GM23338 (cell line): ENCODE results near the gene TACC3.

Source experiments
- CREB1 ChIP-seq: fragments of 250-450 bp; sonication (Bioruptor Pico); IDR thresholded peaks from 2 replicates; pipeline ENCODE4 v1.5.0; 2020; ENCODE audit warnings: low read depth, mild to moderate bottlenecking, moderate library complexity
- CTCF ChIP-seq, 2 experiments: fragments of 200-600 bp in 1 of 2; sonication (generic) in 1 of 2; conservative IDR thresholded peaks; 2 replicates each; pipeline versions ENCODE4 v1.5.1 to v1.6.1; 2016 to 2017; ENCODE audit warnings: antibody characterized with exemption in 2 of 2, low read depth in 2 of 2, mild to moderate bottlenecking in 2 of 2, moderate library complexity in 1 of 2
- ETS1 ChIP-seq: IDR thresholded peaks from 2 replicates; pipeline ENCODE4 v1.6.1; 2016; ENCODE audit warnings: antibody characterized with exemption
- EZH2 ChIP-seq: fragments of 200-600 bp; sonication (generic); IDR thresholded peaks from one replicate; pipeline ENCODE4 v1.8.0; 2017; ENCODE audit warnings: antibody characterized with exemption, mild to moderate bottlenecking, low read depth; ENCODE audit not compliant: unreplicated experiment
- EZH2phosphoT487 ChIP-seq: fragments of 200-600 bp; sonication (generic); IDR thresholded peaks from one replicate; pipeline ENCODE4 v1.8.1; 2018; ENCODE audit warnings: antibody characterized with exemption; ENCODE audit not compliant: unreplicated experiment
- POLR2AphosphoS5 ChIP-seq: IDR thresholded peaks from 2 replicates; pipeline ENCODE4 v1.6.1; 2016; ENCODE audit warnings: antibody characterized with exemption, low read depth
- REST ChIP-seq: IDR thresholded peaks from one replicate; pipeline ENCODE4 v1.6.1; 2018; ENCODE audit warnings: antibody characterized with exemption; ENCODE audit not compliant: unreplicated experiment
- ZNF114 ChIP-seq: fragments of 250-450 bp; sonication (Bioruptor Pico); IDR thresholded peaks from 2 replicates; pipeline ENCODE4 v1.5.0; 2020; ENCODE audit warnings: mild to moderate bottlenecking, moderate library complexity
- ZNF462 ChIP-seq: fragments of 250-450 bp; sonication (Bioruptor Pico); IDR thresholded peaks from 2 replicates; pipeline ENCODE4 v1.5.0; 2020; ENCODE audit warnings: mild to moderate bottlenecking, moderate library complexity

- no peak for TF ChIP-seq CTCF (conservative IDR thresholded peaks at IDR 0.05; ENCODE audit: low read depth in 2 of 2)
- no peak for TF ChIP-seq EZH2
- no peak for TF ChIP-seq REST
- no peak for TF ChIP-seq EZH2phosphoT487
- TF ChIP-seq POLR2AphosphoS5, result no peak
- no peak for TF ChIP-seq ZNF462
- TF ChIP-seq CREB1 (CRISPR knock-in tag), result no peak
- TF ChIP-seq ZNF114 (CRISPR knock-in tag), result no peak
- TF ChIP-seq ETS1, result no peak
Measured at GRCh38 chr4:1763550-1764080, 42.3 kb downstream of the TACC3 start.
